GM21515 (cell line): ENCODE results near the gene MIS12.

Experiments used
- ATAC-seq: cut with Tn5 transposase; IDR thresholded peaks from one replicate; pipeline ENCODE4 v1.9.1; 2021; ENCODE audit not compliant: unreplicated experiment

MIS12 gene

GRCh38 chr17:5486206-5487124 is at the start of gene MIS12:
Gene MIS12 (plus strand): TSS chr17:5486566. CDS start chr17:5488863, 2,297 bp downstream.
- peak; percentile 84 for ATAC-seq

DNA sequence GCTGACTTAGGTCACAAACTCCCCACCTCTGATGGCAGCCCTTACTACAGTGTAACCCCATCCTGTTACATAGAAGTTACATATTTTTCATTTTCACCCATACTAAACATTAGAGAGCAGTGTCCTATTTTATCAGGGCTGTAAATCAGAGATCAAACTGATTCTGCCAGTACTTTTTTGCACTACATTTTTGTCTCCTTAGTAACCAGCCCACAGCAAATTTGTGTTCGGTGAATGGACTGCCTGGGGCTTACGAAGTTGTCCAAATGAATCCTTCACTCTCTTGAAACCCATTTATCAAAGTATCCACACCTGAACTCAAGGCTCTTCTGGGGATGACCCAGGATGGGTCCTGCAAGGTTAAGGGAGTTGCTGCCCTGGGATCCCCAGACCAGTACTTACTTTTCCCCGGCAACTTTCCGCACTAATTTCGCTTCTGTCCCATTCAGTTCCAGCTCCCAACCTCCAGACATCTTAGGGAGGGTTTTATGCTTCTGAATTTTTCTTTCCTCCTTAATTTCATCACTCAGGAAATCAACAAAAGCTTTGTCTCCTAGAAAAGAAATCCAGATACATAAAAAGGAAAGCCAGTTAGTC is 48.5 kb upstream of the MIS12 start:
- ATAC-seq: no peak

- peak; percentile 79 for ATAC-seq
These were observed 47.5 kb upstream of the MIS12 start, which contains the start of gene C1QBP for GRCh38 chr17:5438716-5439445. Gene C1QBP (minus strand): TSS chr17:5439155. CDS start chr17:5439073, 82 bp downstream.

- no peak for ATAC-seq
These were observed 47.0 kb upstream of the MIS12 start for GRCh38 chr17:5439446-5439764.

GRCh38 chr17:5443728-5444127 is 42.6 kb upstream of the MIS12 start:
- no peak for ATAC-seq

- no peak for ATAC-seq
These were observed 42.2 kb upstream of the MIS12 start for GRCh38 chr17:5444209-5444608.

GRCh38 chr17:5446786-5447185 is 39.6 kb upstream of the MIS12 start:
- ATAC-seq: no peak

GRCh38 chr17:5464717-5465507 is 21.5 kb upstream of the MIS12 start:
- no peak for ATAC-seq

GRCh38 chr17:5466295-5466694 is 20.1 kb upstream of the MIS12 start:
- ATAC-seq: no peak

GRCh38 chr17:5467416-5467815 is 18.9 kb upstream of the MIS12 start:
- ATAC-seq: no peak

DNA sequence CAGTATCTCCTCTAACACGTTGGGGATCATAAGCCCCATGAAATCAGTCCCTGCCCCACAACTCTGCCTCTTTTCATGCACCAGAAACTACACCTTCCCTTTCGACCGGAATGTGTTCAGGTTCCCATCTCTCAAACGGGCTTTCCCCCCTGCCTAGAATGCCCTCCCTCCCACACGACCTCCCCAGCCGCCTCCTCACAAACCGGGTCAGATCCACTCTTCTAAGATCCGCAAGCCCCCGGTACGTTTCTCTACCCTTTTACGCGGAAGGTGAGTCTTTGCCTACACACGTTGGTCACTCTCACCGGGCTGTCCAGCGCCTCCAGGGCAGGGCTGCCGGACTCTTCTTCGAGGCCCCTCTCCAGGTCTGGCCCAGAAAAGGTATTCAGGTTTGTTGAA is 18.3 kb upstream of the MIS12 start:
- no peak for ATAC-seq

DNA sequence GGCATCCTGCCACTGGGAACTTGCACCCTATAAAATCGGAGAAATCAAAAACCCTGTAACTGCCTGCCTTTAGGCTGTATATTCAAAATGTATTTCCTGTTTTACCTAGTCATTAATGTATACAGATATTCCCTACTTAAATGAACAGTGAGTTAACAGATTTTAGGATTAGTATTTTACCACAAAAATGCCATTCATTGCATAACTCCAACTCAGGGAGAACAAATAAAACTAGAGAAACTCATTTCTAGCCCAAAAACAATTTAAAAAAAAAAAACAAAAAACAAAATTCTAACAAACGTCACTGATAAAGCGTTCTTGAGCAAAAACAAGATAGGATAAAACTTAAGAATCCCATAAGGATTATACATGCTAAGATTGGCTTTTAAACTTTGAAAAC is 13.9 kb upstream of the MIS12 start:
- no peak for ATAC-seq

DNA sequence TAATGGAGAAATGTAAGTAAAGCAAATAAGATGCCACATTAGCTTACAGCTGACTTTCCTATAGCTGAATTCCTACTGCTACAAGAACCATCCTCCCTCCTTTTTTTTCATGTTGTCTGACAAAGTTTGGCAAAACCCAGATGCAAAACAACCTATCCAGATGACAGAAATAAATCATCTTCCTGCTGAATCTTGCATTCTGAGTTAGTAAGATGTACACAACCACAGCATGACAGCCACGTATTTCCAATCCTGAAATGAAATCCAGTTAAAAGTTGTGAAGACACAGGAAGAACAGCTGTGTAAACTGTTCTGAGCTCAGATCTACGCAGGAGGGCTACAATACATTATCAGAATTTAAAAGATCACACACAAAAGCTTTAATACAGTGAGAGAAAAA is 12.5 kb upstream of the MIS12 start:
- ATAC-seq: no peak

- ATAC-seq: no peak
These were observed 7.4 kb upstream of the MIS12 start for GRCh38 chr17:5478992-5479391.

- no peak for ATAC-seq
These were observed 5.4 kb upstream of the MIS12 start for GRCh38 chr17:5480962-5481361.

DNA sequence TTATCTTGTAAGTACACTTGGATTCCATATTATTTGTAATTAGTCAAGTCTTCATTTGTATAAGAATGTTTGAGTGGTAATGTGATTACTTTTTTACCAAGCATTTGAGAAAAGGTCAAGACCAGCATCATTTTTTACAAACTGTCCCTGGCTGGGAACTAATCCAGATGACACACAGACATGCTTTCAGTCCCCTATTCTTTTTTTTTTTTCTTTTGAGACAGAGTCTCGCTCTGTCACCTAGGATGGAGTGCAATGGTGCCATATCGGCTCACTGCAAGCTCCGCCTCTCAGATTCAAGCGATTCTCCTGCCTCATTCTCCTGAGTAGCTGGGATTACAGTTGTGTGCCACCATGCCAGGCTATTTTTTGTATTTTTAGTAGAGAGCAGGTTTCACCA is 4.9 kb upstream of the MIS12 start:
- no peak for ATAC-seq

DNA sequence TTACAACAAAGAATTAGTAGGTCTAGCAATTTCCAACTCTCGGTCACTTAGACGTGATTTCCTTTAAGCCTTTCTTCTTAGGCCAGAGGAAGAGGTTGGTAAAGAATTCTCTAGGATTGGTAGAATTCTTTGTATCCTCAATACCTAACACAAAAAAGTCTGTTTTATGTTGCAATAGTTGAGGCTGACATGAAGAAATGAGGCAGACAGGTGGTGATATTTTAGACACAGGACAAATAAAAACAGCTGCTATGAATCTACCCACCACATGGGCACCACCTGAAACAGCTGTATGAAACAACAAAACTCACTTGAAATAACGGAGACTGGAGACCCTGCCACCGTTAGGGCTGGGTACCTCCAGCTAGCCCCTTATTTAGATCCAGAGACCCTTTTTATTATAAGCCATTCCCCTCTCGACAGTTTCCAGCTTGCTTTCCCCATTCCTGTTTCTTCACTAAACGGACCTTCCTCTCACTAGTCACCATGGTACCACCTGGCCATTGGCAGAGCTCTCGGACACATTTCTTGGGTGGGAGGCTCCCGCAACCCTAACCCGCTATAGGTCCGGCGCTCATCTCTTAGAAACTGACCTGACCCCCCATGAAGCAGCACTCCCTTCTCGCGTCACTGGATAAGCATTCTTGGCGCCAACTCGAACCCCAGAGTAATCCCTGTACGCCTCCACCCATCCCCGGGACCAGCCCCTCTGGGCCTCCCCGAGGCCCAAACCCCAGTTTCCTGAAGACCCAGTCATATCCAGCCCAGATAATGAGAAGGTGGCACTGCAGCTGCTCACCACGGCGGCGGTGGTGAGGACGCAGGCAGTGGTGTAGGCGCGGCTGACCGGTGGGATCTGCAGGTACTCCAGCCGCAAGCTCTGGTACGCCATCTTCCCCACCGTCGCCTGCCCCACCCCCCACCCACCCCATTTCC is 828 bp upstream of the MIS12 start, which contains the start of gene DERL2:
TSS of gene DERL2 (minus strand) at position 909 of the 936 bp plus-strand sequence. CDS start at position 892, 17 bp downstream.
- peak; percentile 19 for ATAC-seq

DNA sequence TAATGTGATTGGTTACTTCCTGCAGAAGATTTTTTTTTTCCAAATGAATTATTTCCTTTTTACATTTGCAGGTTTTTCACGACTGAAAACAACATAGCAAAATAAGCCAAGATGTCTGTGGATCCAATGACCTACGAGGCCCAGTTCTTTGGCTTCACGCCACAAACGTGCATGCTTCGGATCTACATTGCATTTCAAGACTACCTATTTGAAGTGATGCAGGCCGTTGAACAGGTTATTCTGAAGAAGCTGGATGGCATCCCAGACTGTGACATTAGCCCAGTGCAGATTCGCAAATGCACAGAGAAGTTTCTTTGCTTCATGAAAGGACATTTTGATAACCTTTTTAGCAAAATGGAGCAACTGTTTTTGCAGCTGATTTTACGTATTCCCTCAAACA is 2.4 kb downstream of the MIS12 start:
- ATAC-seq: no peak

- no peak for ATAC-seq
These were observed 6.6 kb downstream of the MIS12 start for GRCh38 chr17:5492970-5493369.
